CD4-positive, CD25-positive, alpha-beta regulatory T cell (primary cell): ENCODE results near the gene KIAA1328. TPM values are rescaled to one million over a fixed set of nuclear protein-coding genes. Genes with fewer than 3 reads are reported as not detected.
"Not testable (repeated sequence)": the region's sequence is repeated elsewhere in the genome, so short reads cannot be mapped to it uniquely, and the experiment has no call there.

Experiments used
- ATAC-seq, 2 donors: fragments of 150-1000 bp; cut with Tn5 transposase; one replicate each; pipeline ENCODE4 v1.10.0; 2021; ENCODE audit warnings: low read depth in 2 of 2, moderate number of reproducible peaks in 2 of 2, moderate library complexity in 1 of 2
- DNase-seq, 3 donors: peaks; one replicate each; pipeline versions ENCODE4 v3.0.0 to v3.0.0-alpha.2; 2012 to 2022; ENCODE audit warnings: mixed read lengths in 1 of 3
- H3K27ac ChIP-seq: one replicate; pipeline ENCODE4 v1.7.0; 2013; ENCODE audit warnings: mild to moderate bottlenecking, low read length; ENCODE audit not compliant: insufficient read depth, poor library complexity, severe bottlenecking
- H3K27me3 ChIP-seq: one replicate; pipeline ENCODE4 v1.7.0; 2013; ENCODE audit warnings: low read length; ENCODE audit not compliant: control insufficient read depth, insufficient read depth
- H3K36me3 ChIP-seq: one replicate; pipeline ENCODE4 v1.7.0; 2013; ENCODE audit warnings: mild to moderate bottlenecking, low read length, moderate library complexity; ENCODE audit not compliant: control insufficient read depth, insufficient read depth
- H3K4me1 ChIP-seq: 2 replicates; pipeline ENCODE4 v1.7.0; 2013; ENCODE audit warnings: mild to moderate bottlenecking, low read length; ENCODE audit not compliant: insufficient read depth, control insufficient read depth, poor library complexity, severe bottlenecking
- H3K4me3 ChIP-seq: one replicate; pipeline ENCODE4 v1.7.0; 2013; ENCODE audit warnings: low read depth, mild to moderate bottlenecking, low read length, moderate library complexity
- H3K9me3 ChIP-seq, 2 experiments: 1 replicate in 1 of 2; 2 replicates in 1 of 2; pipeline ENCODE4 v1.7.0; 2013; ENCODE audit warnings: low read length in 2 of 2, mild to moderate bottlenecking in 1 of 2, moderate library complexity in 1 of 2; ENCODE audit not compliant: control insufficient read depth in 2 of 2
- H3K27ac Mint-ChIP-seq, 3 donors: one replicate each; pipeline ENCODE4 v1.8.0; 2020 to 2022; ENCODE audit warnings: mild to moderate bottlenecking in 3 of 3, mixed read lengths in 3 of 3, moderate library complexity in 2 of 3
- H3K27me3 Mint-ChIP-seq: one replicate; pipeline ENCODE4 v1.8.0; 2022; ENCODE audit warnings: mild to moderate bottlenecking, mixed read lengths
- H3K36me3 Mint-ChIP-seq: one replicate; pipeline ENCODE4 v1.8.0; 2020; ENCODE audit warnings: mixed read lengths
- H3K4me1 Mint-ChIP-seq, 4 donors: one replicate each; pipeline ENCODE4 v1.8.0; 2020 to 2022; ENCODE audit warnings: mixed read lengths in 4 of 4, mild to moderate bottlenecking in 1 of 4
- H3K4me3 Mint-ChIP-seq, 4 donors: one replicate each; pipeline ENCODE4 v1.8.0; 2020 to 2022; ENCODE audit warnings: mild to moderate bottlenecking in 4 of 4, mixed read lengths in 4 of 4, moderate library complexity in 3 of 4
- H3K9me3 Mint-ChIP-seq, 7 donors: one replicate each; pipeline ENCODE4 v1.8.0; 2020 to 2022; ENCODE audit warnings: mixed read lengths in 7 of 7, mild to moderate bottlenecking in 3 of 7, moderate library complexity in 2 of 7
- polyA plus RNA-seq, 4 donors: library from polyadenylated mRNA; unstranded; fragments of 300-500 nt; fragmentation: Illumina TruSeq; gene quantifications; one replicate each; pipeline ENCODE4 v1.2.3, GENCODE V29; 2021
- total RNA-seq: library from RNA; stranded (reverse); gene quantifications from one replicate; pipeline ENCODE4 v1.2.3, GENCODE V29; 2022

Gene KIAA1328
- total and polyA plus RNA-seq, 5 donors from 2014 or later, result 7.9 to 15.4 (median 8.5) TPM

DNA sequence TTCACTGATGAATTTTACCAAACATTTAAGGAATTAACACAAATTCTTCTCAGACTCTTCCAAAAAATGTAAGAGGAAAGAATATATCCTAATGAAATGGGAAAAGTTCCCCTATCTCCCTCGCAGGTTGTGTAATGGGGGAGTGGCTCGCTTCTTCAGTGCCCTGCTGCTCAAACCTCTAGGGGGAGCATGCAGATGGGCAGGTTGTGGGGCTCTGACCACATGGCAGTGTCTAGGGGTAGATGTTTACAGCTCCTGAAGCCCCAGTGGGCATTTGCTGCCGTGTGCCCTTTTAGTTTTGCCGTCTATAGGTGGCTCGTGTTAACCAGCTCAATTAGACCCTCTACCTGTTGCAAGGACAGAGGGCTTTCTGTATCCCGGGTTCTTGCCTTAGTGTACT lies 338.0 kb downstream of the KIAA1328 start:
- H3K27ac Mint-ChIP-seq, H3K4me3 Mint-ChIP-seq, H3K4me3 ChIP-seq, H3K4me1 ChIP-seq, H3K9me3 Mint-ChIP-seq, H3K27me3 Mint-ChIP-seq, H3K27ac ChIP-seq, ATAC-seq, H3K36me3 ChIP-seq, H3K4me1 Mint-ChIP-seq, H3K27me3 ChIP-seq, DNase-seq, H3K9me3 ChIP-seq: not testable (repeated sequence)
- peaks cover 20% of the 10 kb centered on the region for H3K36me3 Mint-ChIP-seq

DNA sequence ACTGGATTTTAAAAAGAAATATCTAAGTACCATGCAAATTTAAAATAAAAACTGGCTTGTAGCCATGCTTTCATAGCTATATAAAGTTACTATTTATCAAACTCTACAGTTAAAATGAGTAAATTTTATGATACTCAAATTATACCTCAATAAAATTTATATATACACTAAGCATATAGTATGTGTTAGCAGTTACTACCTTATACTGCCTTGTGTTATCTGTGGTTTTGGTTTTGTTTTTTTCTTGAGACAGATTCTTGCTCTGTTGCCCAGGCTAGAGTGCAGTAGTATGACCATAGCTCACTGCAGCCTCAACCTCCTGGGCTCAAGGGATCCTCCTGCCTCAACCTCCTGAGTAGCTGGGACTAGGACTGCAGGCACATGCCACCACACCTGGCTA lies 342.1 kb downstream of the KIAA1328 start:
- Histone ChIP-seq H3K9me3 (no peaks in the 10 kb centered on the region), H3K27ac (no peak overlapping the region), H3K4me1 (no peaks in the 10 kb centered on the region), H3K36me3 (peaks cover 4% of the 10 kb centered on the region), H3K27me3 (no peaks in the 10 kb centered on the region), H3K4me3 (no peak overlapping the region)
- ATAC-seq (no peak), DNase-seq (no peak)
- Mint-ChIP-seq H3K27ac (no peak overlapping the region), H3K4me1 (peaks cover 0 to 6% (median 0%) of the 10 kb centered on the region in 4 donors), H3K9me3 (no peaks in the 10 kb centered on the region), H3K27me3 (no peaks in the 10 kb centered on the region), H3K36me3 (peaks cover 32% of the 10 kb centered on the region), H3K4me3 (no peak overlapping the region)

DNA sequence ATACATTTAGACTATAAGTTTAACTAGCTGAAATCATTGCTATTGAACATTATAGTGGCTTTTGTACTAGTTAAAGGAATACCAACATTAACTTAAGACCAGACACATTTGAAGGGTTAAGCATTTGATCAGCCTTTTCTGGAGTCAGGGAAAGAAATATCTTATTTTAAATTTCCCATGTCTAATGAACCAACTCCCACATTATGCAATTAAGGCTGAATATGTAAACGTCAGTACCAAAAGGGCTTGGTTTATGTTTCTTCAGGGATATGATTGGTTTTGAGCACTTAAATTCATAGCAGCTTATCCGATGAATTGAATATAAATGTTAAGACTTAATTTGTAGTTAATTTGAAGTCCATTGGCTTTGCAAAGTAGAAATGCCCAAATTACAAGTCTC lies 344.5 kb downstream of the KIAA1328 start:
- Histone ChIP-seq H3K4me1 (no peaks in the 10 kb centered on the region), H3K9me3 (no peaks in the 10 kb centered on the region), H3K27ac (no peak overlapping the region), H3K4me3 (no peak overlapping the region), H3K36me3 (peaks cover 4% of the 10 kb centered on the region), H3K27me3 (no peaks in the 10 kb centered on the region)
- DNase-seq (no peak), ATAC-seq (no peak)
- H3K4me3 Mint-ChIP-seq, result no peak overlapping the region
- H3K9me3 Mint-ChIP-seq, result no peaks in the 10 kb centered on the region
- no peak overlapping the region for H3K27ac Mint-ChIP-seq
- H3K27me3 Mint-ChIP-seq, result no peaks in the 10 kb centered on the region
- H3K4me1 Mint-ChIP-seq, result peaks cover 0 to 2% (median 0%) of the 10 kb centered on the region in 4 donors
- H3K36me3 Mint-ChIP-seq, result peaks cover 36% of the 10 kb centered on the region

DNA sequence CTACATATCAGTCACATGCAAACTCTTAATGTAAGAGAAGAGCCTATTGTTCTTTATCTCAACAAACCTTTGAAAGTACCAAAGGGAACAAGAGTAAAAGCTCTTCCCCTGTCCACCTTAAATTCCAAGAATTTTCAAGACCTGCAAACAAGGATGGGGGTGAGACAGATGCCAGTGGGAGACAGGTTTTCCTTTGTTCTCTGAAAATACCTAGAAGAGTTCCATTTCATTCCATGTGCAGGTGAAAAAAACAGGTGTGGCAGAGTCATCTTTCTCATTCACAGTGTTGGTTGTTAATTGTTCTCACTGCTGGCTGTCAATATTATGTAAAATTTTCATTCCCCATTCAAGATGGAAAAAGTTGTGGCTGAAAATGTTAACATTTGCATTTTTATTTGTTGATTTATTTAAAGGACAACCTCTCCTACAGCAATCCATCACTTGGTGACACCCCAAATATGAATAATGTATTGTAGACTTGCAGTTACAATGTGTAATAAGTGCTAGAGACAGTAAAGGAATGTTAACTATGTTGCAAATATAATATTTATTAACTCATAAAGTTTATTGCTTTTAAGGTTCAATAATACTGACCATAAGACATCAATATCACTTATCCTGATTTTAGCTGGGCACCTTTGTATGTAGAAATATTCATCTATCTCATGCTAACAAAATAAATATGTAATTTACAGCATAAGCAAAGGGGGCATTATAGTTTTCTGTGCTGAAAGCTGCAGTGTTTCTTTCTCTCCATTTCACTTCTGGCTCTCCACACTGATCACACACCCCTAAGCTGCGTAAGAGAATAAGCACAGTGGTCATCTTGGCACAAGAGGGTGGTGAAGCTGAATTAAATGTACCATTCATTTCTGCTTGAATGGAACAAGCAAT lies 347.0 kb downstream of the KIAA1328 start:
- no peak overlapping the region for H3K4me3 Mint-ChIP-seq
- H3K27ac ChIP-seq, result no peak overlapping the region
- ATAC-seq (no peak), DNase-seq (no peak)
- H3K4me3 ChIP-seq, result no peak overlapping the region
- peaks cover 0 to 1% (median 0%) of the 10 kb centered on the region in 7 donors for H3K9me3 Mint-ChIP-seq
- H3K9me3 ChIP-seq, result no peaks in the 10 kb centered on the region
- no peaks in the 10 kb centered on the region for H3K4me1 ChIP-seq
- H3K27ac Mint-ChIP-seq, result no peak overlapping the region
- H3K36me3 ChIP-seq, result peaks cover 4% of the 10 kb centered on the region
- no peaks in the 10 kb centered on the region for H3K4me1 Mint-ChIP-seq
- no peaks in the 10 kb centered on the region for H3K27me3 Mint-ChIP-seq
- H3K36me3 Mint-ChIP-seq, result peaks cover 51% of the 10 kb centered on the region
- no peaks in the 10 kb centered on the region for H3K27me3 ChIP-seq

DNA sequence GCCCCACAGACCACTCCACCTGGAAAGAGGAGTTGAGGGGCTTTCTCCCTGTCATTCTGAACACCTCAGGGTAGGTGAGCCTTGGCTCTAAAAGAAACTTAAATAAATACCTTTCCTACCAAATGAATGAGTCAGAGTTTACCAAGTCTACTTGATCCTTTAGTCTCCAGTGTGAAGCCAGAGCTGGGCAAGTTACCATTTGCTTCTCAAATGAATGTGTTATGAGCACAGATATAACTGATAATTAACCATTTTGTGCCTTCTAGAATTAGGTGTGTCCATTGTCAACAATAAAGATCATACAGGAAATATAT lies 347.7 kb downstream of the KIAA1328 start:
- Histone ChIP-seq H3K36me3 (peaks cover 4% of the 10 kb centered on the region), H3K27me3 (no peaks in the 10 kb centered on the region), H3K27ac (no peak overlapping the region), H3K4me3 (no peak overlapping the region), H3K9me3 (no peaks in the 10 kb centered on the region), H3K4me1 (no peaks in the 10 kb centered on the region)
- Mint-ChIP-seq H3K27me3 (no peaks in the 10 kb centered on the region), H3K4me1 (no peaks in the 10 kb centered on the region), H3K4me3 (no peak overlapping the region), H3K27ac (no peak overlapping the region), H3K36me3 (peaks cover 47% of the 10 kb centered on the region), H3K9me3 (peaks cover 0 to 1% (median 0%) of the 10 kb centered on the region in 7 donors)
- no peak for ATAC-seq
- no peak for DNase-seq

DNA sequence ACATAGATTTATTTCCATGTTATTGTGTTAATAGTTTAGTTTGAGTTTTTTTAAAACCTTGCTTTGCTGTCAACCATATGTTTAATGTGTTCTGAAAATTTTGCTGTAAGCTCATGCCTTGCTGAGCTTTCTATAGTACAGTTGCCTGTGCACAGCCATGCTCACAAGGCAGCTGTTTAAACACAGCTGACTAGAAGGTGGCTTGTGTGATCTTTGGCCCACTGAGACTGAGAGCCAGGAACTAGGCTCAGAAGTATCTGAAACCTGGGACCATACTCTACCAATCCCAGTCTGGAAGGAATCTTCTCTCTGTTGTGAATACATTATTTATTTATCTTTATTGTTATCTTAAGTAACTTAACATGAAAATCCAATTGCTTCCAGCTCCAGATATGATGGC lies 350.5 kb downstream of the KIAA1328 start:
- no peaks in the 10 kb centered on the region for H3K27me3 Mint-ChIP-seq

DNA sequence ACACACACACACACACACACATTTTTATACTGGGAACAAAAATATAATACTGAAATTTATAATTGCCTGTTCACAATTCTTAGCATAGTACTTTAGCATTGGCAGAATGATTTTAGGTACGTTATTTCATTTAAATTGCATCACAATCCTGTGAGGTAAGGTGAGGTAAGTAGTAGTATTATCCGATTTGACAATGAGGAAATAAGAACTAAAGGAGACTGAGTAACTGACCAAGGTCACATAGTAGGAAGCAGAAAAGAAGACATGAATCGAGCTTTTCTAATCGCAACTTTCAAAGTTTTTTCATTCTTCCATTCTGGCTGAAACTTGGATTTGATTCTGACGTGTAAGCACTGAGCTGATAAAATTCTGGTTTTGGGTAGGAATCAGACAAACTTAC lies 351.2 kb downstream of the KIAA1328 start:
- no peak overlapping the region for H3K27ac Mint-ChIP-seq
- no peak overlapping the region for H3K4me3 ChIP-seq
- no peaks in the 10 kb centered on the region for H3K4me1 ChIP-seq
- no peak for DNase-seq
- no peaks in the 10 kb centered on the region for H3K27me3 Mint-ChIP-seq
- H3K9me3 Mint-ChIP-seq, result peaks cover 0 to 2% (median 0%) of the 10 kb centered on the region in 7 donors
- H3K36me3 ChIP-seq, result no peaks in the 10 kb centered on the region
- no peaks in the 10 kb centered on the region for H3K9me3 ChIP-seq
- no peaks in the 10 kb centered on the region for H3K4me1 Mint-ChIP-seq
- H3K4me3 Mint-ChIP-seq, result no peak overlapping the region
- no peak overlapping the region for H3K27ac ChIP-seq
- H3K27me3 ChIP-seq, result no peaks in the 10 kb centered on the region
- peaks cover 37% of the 10 kb centered on the region for H3K36me3 Mint-ChIP-seq
- ATAC-seq, result no peak

More for the DNA sequence above, 350.5 kb downstream of the KIAA1328 start:
- ATAC-seq (no peak), DNase-seq (no peak)
- H3K4me3 ChIP-seq, result no peak overlapping the region
- H3K36me3 ChIP-seq, result no peaks in the 10 kb centered on the region
- H3K27ac ChIP-seq, result no peak overlapping the region
- H3K27ac Mint-ChIP-seq, result no peak overlapping the region
- peaks cover 0 to 2% (median 0%) of the 10 kb centered on the region in 7 donors for H3K9me3 Mint-ChIP-seq
- H3K4me1 ChIP-seq, result no peaks in the 10 kb centered on the region
- no peaks in the 10 kb centered on the region for H3K4me1 Mint-ChIP-seq
- H3K36me3 Mint-ChIP-seq, result peaks cover 42% of the 10 kb centered on the region
- H3K4me3 Mint-ChIP-seq, result no peak overlapping the region
- no peaks in the 10 kb centered on the region for H3K27me3 ChIP-seq
- no peaks in the 10 kb centered on the region for H3K9me3 ChIP-seq
